SK-MEL-5 (cell line): ENCODE data around the gene LRWD1. TPM values are rescaled to one million over a fixed set of nuclear protein-coding genes. Genes with fewer than 3 reads are reported as not detected.
A peak's percentile ranks its signal among the peaks of the same experiment; 100 is the strongest.

Source experiments
- DNase-seq: peaks from one replicate; pipeline ENCODE4 v3.0.0-alpha.2; 2016; ENCODE audit warnings: low read depth, low spot score
- in situ Hi-C: cut with HindIII; loops from 2 replicates; pipeline ENCODE4 v1.10.0; 2016; ENCODE audit warnings: low sequenced_read_pairs, high pct_unique_total_duplicates, low pct_unique_long_range_greater_than_20kb
- polyA plus RNA-seq, 2 experiments: library from polyadenylated mRNA; depleted of rRNA; stranded (reverse); fragments of >200 nt; gene quantifications; 2 replicates each; pipeline ENCODE4 v1.2.3, GENCODE V29; 2015
- total RNA-seq: library from RNA; depleted of rRNA; stranded (reverse); fragments of >200 nt; shearing (Covaris generic); gene quantifications from 2 replicates; pipeline ENCODE4 v1.2.3, GENCODE V29; 2014; rRNA removed

The LRWD1 gene
- total RNA-seq: 33.3 and 37.2 TPM in 2 replicates
- polyA plus RNA-seq (2015; cell fraction: cytosol; rRNA removed): 61.9 and 62.3 TPM in 2 replicates
- 46.8 and 60.7 TPM in 2 replicates for polyA plus RNA-seq (2015; cell fraction: nucleus; rRNA removed)

DNA sequence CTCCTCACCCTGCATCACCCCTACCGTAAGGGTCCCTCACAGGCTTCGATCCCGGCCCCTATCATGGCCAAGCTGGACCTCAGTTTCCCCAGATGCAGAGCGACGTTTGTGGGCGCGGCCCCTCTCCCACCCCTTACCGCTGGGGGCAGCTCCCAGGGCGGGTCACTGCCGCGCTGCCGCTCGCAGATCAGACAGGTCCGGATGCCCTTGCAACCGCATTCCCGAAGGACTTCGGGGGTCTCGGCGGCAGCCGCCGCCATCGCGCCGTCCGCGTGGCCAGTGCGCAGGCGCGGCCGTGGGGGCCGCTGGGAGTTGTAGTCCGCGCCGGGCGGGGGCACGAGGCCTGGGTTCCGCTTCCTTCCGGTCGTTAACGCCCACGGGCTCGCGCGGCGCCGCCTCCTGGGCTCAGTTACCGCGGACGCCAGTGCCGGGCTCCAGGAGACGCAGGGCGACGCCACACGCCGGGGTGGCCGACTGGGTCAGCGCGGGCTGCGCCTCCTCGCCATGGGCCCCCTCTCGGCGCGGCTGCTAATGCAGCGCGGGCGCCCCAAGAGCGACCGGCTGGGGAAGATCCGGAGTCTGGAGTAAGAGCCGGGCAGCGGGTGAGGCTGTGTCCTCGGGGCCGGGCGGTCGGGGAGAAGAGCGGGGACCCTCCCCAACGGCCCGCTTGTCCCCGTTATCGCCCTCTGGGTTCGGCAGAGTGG lies at the start of gene LRWD1, which contains the start of gene ALKBH4:
Gene LRWD1 (plus strand): TSS at position 408 of the 704 bp plus-strand sequence. CDS start 97 bp downstream, at position 505.
Gene ALKBH4 (minus strand): TSS at position 287 of the 704 bp plus-strand sequence. CDS start 27 bp downstream, at position 260.
- DNase-seq: peak; percentile 94
- in situ Hi-C loops: no loop called here

DNA sequence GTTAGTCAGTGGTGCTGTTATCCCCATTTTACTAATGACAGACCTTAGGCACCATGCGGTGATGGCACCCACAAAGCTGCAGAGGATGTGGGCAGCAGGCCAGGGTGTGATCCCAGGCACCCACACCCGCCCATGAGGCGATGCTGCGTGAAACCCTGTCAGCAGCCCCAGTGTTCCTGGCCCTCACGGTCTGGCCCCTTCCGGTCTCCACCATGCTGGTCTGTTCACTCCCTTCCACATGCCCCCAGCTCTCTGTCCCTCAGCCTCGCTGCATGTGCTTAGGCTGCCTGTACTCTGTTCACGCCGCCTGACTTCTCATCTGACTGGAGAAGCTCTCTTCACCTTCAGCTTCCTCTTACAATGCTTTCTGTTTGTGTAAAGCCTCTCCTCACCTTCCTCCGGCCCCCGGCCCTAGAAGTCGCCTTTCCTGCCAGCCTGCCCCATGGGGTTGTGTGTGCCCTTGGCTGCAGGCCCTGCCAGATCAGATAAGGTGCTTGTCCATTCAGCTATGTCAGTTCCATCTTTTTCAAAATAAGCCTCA lies 49.0 kb upstream of the LRWD1 start:
- in situ Hi-C loops: no loop called here
- DNase-seq: no peak

DNA sequence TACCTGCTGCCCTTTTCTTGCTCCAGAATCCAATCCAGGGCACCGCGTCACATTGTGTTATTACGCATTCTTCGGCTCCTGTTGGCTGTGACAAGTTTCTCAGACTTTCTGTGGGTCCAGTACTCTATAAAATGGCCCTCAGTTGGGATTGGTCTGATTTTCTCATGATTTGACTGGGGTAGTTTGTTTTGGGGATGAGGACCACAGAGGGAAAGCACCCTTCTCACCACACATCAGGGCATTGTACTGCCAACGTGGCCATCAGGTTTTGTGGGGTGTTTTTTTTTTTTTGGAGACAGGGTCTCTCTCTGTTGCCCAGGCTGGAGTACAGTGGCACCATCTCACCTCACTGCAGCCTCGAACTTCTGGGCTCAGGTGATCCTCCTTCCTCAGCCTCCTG lies 48.4 kb upstream of the LRWD1 start:
- DNase-seq: no peak

DNA sequence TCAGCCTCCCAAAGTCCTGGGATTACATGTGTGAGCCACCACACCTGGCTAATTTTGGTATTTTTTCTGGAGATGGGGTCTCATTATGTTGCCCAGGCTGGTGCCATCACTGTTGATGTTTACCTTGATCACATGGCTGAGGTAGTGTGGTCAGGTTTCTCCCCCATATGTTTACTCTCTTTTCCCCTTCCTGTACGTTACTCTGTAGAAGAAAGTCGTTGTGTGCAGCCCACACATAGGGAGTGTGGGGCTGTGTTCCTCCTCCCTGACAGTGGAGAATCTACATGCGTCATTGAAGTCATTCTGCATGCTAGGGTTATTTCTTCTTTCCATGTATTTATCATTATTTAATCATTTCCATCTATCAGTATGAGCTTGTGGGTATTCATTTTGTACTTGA lies 47.7 kb upstream of the LRWD1 start:
- no peak for DNase-seq
- in situ Hi-C loops: no loop called here

More for the DNA sequence above, 48.4 kb upstream of the LRWD1 start:
- in situ Hi-C loops: no loop called here

DNA sequence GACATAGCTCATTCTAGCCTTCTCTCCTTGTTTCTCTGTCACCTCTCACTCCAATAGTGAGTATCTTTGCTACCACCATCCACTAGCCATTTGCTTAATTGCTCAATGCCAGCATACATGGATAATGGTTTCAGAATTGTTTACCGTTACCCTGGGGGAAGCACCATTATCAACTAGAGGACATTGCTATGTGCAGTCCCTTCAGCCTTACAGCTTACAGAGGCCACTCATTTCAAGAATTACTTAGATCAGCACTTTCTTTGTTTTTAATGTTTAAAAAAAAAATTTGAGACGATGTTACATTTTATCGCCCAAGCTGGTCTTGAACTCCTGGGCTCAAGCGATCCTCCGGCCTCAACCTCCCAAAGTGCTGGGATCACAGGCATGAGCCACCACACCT lies 46.2 kb upstream of the LRWD1 start:
- DNase-seq: no peak
- in situ Hi-C loops: no loop called here

DNA sequence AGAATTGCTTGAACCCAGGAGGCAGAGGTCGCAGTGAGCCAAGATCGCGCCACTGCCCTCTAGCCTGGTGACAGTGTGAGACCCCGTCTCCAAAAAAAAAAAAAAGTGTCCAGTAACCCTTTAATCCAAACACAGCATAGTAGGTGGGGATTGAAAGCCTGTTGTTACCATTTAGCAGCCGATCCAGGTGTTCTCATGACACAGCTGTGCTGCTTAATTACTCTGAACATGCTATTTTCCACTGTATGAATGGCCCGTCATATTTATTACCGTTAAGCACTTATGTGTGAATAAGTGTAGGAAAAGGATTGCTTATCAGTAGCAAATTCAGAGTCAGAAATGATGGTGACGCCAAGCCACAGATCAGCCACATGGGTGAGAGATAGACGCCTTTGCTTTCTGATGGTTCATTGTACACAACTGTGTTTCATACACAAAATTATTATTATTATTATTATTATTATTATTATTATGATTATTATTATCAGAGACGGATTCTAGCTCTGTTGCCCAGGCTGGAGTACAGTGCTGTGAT lies 43.0 kb upstream of the LRWD1 start:
- no peak for DNase-seq
- in situ Hi-C loops: no loop called here

DNA sequence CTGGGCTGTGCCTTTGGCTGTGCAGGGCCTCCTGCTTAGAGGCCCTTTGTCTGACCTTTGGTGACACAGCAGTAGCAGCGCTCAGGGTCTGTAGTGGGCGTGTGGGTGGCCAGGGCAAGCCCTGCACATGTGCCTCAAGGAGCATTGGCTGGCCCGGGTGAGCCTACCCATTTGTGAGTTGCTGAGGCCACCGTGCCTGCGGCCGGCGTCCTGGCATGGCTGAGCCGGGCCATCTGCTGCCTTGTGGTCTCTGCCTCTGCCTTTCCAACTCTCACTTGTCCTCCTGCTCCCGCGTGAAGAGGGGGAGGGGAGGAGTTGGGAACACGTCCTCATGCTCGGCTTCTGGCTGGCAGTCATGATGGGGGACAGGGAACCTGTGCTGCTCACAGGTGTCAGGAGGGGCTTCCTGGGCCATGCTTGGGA lies 40.6 kb upstream of the LRWD1 start:
- no peak for DNase-seq
- in situ Hi-C loops: no loop called here

DNA sequence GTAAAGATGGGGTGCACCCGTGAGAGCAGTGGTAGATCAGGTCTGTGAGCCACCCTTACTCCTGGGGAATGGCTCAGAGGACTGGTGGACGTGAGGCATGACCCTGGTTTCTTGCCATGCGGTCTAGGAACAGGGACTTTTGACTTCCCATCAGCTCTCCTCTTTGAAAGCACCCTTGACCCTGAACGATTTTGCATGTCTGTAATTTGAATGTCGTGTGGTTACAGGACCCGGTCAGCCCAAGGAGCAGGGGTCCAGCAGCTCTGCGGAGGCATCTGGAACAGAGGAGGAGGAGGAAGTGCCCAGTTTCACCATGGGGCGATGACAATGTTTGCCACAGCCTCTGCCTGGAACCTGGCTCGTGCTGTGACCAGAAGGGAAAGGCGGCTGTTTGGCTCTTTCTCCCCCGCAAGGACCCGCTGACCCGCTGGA lies 40.0 kb upstream of the LRWD1 start:
- no peak for DNase-seq
- in situ Hi-C loops: no loop called here

DNA sequence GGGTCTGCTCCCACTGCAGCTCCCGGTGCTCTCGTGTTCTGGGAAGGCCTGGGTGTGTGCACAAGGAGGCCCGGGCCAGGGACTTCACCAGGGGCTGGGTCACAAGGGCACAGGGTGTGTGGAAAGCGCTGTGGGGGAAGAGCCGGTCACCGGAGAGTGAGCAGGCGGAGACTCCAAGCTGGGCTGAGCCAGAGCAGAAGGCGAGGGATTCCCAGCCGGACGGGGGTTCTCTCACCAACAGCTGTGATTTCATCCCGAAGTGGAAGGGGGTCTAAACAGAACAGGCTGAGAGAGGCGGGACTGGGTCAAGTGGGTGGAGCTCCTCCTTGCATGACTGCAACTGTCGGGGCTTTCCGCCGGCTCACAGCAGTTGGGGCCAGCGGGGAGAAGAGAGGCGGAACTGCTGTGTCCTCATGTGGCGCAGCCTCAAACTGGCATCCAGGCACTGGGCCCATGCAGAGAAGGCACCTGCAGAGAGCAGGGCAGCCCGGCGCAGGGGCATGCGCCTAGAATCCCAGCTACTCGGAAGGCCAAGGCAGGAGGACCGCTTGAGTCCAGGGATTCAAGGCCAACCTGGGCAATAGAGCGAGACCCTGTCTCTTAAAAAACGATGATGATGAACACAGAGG lies 39.0 kb upstream of the LRWD1 start:
- in situ Hi-C loops: no loop called here
- no peak for DNase-seq

DNA sequence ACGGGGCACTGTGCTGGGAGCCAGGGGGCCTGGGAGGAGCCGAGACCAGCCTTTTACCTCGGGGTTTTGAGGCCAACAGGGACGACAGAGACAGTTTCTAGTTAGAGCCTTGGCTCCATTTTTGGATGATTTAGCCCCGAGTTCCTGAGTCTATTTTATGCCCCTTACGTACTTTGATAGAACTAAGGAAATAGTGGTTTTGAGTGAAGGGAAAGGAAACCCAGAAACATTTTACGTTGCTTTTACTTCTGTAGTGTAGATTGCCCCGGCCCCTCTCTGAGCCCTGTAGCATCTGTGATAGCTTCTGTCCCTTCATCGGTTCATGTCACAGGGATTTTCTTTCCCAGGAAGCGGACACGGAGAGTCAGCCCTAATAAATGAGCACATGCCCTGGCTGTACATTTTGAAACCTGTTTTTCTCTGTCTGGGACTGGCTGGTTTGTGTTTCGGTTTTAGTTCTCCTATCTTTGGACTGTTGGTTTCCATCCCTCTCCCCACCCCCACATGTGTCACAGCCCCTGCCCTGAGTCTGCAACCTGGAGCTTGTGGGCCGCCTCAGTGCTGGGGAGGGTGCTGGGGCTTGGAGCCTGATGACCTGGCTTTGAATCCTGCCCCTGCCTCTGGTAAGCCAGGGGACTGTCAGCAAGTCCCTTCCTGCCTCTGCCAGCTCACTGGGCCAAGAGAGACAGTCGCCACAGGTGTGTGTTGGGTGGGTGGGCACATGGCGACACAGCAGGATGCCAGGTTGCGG lies 38.3 kb upstream of the LRWD1 start:
- in situ Hi-C loops: no loop called here
- no peak for DNase-seq

DNA sequence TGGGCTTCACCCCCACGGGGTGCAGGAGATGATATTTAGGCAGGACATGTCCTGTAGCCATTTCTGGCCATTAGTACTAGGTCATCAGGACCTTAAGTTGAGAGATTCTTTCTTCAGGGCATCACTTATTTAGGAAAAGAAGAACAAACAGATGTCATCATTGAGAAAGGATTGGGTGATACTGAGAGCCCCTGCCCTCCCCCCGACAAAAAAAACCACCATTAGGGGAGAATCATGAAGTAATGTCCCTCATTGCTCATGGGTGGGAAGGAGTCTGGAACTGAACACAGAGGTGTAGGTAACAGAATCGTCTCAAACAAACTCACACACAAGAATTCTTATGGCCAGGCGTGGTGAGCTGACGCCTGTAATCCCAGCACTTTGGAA lies 37.8 kb upstream of the LRWD1 start:
- no peak for DNase-seq
- in situ Hi-C loops: no loop called here

DNA sequence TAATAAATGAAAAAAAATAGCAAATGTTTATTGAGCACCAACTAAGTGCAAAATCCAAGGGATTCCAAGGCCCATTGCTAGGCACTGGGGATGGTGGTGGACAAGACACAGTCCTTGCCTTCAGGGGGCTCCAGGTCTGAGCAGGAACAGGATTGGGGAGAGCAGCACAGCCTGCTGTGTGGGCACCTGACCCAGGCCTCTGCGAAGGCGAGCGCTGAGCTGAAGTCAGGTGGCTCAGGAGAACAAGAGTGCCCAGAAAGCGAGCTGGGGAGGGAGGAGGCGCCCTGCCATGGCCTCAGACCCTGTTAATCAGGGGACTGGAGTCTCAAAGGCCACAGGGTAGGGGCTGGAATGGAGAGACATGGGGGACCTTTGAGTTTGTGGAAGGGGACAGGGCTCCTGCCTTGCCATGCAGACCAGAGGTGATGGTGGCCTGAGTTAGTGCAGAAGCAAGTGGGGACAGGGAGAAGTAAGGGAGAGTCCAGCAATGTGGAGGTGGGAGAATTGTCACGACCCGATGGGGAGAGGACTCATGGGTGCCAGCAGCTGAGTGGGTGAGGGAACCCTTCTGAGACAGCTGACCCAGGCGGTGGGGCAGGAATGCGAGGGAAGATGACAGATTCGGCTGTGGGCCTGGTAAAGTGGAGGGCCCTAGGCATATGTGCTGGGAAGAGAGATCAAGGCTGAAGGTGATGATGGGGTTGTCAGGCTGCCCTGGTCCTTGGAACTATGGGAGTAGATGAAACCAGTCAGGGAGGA lies 35.5 kb upstream of the LRWD1 start:
- DNase-seq: no peak
- in situ Hi-C loops: no loop called here

DNA sequence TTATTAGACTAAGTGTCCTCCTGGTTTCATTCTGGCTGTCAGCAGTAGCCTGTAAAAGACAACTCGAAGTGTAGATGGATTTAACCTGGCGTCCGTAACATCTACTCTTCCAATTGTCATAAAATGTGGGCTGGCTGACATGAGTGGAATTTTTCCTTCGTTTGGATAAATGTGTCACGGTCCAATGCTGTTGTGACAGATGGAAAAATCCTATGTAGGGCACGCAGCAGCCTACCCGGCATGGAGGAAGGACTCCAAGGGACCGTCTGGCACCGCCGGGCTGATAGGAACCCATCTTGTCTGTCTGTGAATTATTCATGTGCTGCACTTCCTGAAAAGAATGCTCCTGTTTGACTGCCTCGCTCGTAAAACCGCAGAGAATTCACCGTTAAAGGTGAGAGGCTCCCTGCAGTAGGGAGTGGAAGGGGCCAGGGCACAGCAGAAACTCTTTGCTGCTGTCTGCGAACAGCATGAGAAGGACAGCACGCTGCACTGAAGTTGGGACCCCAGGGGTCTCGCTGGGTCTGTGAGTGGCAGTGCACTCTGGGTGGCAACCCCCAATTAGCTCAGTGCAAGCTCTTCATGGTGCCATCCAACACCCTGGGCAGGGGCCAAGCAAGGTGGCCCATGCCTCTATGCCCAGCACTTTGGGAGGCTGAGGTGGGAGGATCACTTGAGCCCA lies 33.0 kb upstream of the LRWD1 start:
- in situ Hi-C loops: no loop called here
- DNase-seq: no peak

DNA sequence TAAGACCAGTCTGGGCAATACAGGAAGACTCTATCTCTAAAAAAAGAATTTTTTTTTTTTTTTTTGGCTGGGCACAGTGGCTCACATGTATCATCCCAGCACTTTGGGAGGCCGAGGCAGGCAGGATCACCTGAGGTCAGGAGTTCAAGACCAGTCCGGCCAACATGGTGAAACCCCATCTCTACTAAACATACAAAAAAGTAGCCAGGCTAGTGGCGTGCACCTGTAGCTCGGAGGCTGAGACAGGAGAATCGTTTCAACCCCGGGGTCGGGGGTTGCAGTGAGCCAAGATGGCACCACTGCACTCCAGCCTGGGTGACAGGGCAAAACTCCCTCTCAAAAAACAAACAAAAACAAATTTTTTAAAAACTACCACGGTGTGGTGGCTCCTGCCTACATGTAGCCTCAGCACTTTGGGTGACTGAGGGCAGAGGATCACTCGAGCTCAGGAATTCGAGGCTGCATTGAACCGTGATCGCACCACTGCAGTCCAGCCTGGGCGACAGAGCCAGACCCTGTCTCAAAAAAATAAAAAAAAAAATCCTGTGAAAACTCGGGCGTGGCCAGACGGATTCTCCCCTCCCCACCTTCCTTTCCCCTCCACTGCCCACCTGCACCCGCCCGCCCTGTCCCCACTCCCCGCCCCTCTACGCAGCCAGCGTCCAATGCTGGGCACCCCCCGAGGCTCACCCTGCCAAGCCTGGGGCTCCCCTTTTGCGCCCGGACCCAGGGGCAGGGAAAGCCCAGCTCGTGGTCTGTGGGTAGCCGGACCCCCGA lies 32.2 kb upstream of the LRWD1 start:
- DNase-seq: no peak
- in situ Hi-C loops: no loop called here

DNA sequence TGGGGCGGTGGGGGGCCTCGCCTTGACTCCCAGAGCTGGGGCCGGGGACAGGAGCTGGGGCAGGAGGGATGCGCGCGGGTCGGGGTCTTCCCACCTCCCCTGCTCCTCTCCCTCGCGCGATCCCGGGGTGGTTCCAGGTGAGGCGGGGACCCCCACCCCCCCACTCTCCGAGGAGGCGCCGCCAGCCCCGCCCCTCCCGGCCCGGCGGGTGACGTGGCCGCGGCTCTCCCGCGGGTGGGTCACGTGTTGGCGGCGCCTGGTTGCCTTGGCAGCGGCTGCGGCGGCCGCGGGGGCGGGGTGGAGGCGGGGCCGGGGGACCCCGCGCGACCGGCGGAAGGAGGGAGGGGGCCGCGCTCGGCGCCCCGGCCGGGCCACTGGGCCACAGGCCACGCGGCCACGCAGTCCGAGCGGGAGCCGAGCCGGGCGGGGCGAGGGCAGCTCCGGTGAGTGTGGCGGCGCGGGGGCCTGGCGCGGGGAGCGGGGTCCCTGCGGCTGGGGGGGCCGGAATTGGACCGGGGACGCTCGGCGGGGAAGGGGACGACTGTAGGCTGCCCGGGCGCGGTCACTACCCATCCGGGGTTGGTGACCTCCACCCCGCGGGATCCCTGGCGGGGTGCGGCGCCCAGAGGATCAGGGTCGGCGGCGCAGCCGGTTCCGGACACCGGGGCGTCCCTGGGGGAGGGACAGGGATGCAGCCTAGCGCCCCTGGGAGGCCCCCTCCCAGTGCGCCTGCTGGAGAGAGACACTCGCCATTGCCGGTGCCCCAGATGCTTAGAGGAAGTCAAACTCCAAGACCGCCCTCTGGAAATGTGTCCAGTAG lies 31.4 kb upstream of the LRWD1 start, which contains the start of gene ORAI2:
Gene ORAI2 (plus strand): TSS at position 357 of the 820 bp plus-strand sequence. CDS start 5,382 bp downstream, outside the sequence.
- in situ Hi-C loops: no loop called here
- peak; percentile 64 for DNase-seq
